ENCODE results near the gene APLP2. TPM values are rescaled to one million over a fixed set of nuclear protein-coding genes. Genes with fewer than 3 reads are reported as not detected.

The APLP2 gene
- total RNA-seq, 3 donors from 2014 or later (not counting 1 experiment from before 2014, with no cell fraction given) = 99.8 to 119 (median 116) TPM

DNA sequence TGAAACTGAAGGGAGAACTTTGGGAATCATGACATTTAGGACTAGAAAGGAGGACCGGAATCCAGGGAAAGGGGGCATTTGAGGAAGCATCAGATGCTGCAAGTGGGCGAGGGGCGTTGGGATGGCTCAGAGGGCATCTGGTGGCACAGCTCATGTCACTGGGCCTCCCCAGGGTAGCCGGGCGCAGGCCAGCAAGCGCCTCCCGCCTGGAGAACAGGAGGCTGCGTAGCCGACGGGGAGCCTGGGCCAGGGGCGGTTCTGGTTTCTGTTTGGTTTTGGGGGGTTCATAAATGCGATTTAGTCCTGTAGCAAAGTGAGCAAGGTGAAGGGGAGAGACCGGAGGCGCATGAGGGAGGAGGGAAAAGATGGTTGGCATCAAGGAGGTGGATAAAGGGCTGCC lies 89.4 kb downstream of the APLP2 start:
- intact Hi-C loops (cut with micrococcal nuclease) = no loop called here
- H3K27ac ChIP-seq (ENCODE audit: low read length) = no peak overlapping the region
- H3K27me3 ChIP-seq (ENCODE audit: control insufficient read depth, insufficient read depth, low read length) = no peaks in the 10 kb centered on the region
- peaks cover 36% of the 10 kb centered on the region for H3K4me1 ChIP-seq (ENCODE audit: control insufficient read depth, insufficient read depth, low read length)
- Mint-ChIP-seq H3K27ac (no peak overlapping the region), H3K4me1 (peaks cover 7 to 8% of the 10 kb centered on the region in 2 donors), H3K27me3 (ENCODE audit: low read depth in 2 of 2) (peaks cover 38 to 50% of the 10 kb centered on the region in 2 donors), H3K4me3 (peak overlapping the region; percentile 51), H3K36me3 (peaks cover 8% of the 10 kb centered on the region), H3K9me3 (no peaks in the 10 kb centered on the region)
- H3K9me3 ChIP-seq (ENCODE audit: control insufficient read depth, insufficient read depth, low read length) = no peaks in the 10 kb centered on the region
- no peak overlapping the region for H3K4me3 ChIP-seq (ENCODE audit: low read length)
- WGBS (ENCODE audit: insufficient coverage) = 82% methylated on average over 14 of the region's 14 CpGs
- no peak for ATAC-seq
- TF ChIP-seq CTCF (IDR thresholded peaks at IDR 0.05) = no peak
- DNase-seq = no peak
- no peaks in the 10 kb centered on the region for H3K36me3 ChIP-seq (ENCODE audit: control insufficient read depth, insufficient read depth, low read length)

DNA sequence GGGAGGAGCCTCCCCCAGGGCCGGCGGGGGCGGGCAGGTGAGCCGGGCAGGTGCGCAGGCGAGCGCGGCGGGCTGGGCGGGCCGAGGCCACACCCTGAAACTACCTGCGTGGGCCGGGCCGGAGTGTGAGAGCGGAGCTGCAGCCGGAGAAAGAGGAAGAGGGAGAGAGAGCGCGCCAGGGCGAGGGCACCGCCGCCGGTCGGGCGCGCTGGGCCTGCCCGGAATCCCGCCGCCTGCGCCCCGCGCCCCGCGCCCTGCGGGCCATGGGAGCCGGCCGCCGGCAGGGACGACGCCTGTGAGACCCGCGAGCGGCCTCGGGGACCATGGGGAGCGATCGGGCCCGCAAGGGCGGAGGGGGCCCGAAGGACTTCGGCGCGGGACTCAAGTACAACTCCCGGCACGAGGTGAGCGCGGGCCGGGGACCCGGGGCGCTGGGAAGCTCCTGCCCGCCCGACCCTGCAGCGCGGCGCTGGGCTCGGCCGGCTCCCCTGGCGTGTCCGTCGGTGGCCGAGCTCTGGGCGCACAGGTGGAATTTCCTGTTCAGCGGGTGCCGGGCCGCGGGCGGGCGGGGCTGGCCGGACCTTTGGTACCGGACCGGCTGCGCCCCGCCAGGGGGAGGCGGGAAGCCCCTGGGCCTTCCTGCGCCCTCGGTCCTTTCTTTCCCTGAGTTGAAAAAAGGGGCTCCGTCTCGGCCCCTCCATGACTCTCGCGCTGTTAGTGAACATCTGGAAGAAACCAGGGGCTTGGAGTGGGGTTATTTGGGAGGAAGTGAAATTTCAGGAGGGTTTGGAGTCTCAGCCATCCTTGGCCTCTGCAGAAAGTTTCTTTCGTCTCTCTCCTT lies 90.2 kb downstream of the APLP2 start, which contains the start of gene ST14:
Gene ST14 (plus strand): TSS at position 126 of the 841 bp plus-strand sequence. CDS start 198 bp downstream, at position 324.
- Histone ChIP-seq H3K4me1 (ENCODE audit: control insufficient read depth, insufficient read depth, low read length) (peaks cover 40% of the 10 kb centered on the region), H3K36me3 (ENCODE audit: control insufficient read depth, insufficient read depth, low read length) (no peaks in the 10 kb centered on the region), H3K27me3 (ENCODE audit: control insufficient read depth, insufficient read depth, low read length) (no peaks in the 10 kb centered on the region), H3K9me3 (ENCODE audit: control insufficient read depth, insufficient read depth, low read length) (no peaks in the 10 kb centered on the region), H3K27ac (ENCODE audit: low read length) (no peak within 1 kb of the TSS), H3K4me3 (ENCODE audit: low read length) (peak within 1 kb of the TSS; percentile 23)
- H3K4me3 Mint-ChIP-seq = peak within 1 kb of the TSS; percentile 51
- peaks cover 38 to 50% of the 10 kb centered on the region in 2 donors for H3K27me3 Mint-ChIP-seq (ENCODE audit: low read depth in 2 of 2)
- H3K36me3 Mint-ChIP-seq = peaks cover 8% of the 10 kb centered on the region
- H3K9me3 Mint-ChIP-seq = no peaks in the 10 kb centered on the region
- whole genome bisulfite sequencing (ENCODE audit: insufficient coverage) = 2% methylated on average over 89 of the region's 89 CpGs
- no peak within 1 kb of the TSS for H3K27ac Mint-ChIP-seq
- intact Hi-C loops (cut with micrococcal nuclease) = no loop called here
- ATAC-seq (peak in 2 of 3 donors; percentile 28 to 61), DNase-seq (no peak)
- no peak for TF ChIP-seq CTCF (IDR thresholded peaks at IDR 0.05)
- H3K4me1 Mint-ChIP-seq = peaks cover 7 to 8% of the 10 kb centered on the region in 2 donors

DNA sequence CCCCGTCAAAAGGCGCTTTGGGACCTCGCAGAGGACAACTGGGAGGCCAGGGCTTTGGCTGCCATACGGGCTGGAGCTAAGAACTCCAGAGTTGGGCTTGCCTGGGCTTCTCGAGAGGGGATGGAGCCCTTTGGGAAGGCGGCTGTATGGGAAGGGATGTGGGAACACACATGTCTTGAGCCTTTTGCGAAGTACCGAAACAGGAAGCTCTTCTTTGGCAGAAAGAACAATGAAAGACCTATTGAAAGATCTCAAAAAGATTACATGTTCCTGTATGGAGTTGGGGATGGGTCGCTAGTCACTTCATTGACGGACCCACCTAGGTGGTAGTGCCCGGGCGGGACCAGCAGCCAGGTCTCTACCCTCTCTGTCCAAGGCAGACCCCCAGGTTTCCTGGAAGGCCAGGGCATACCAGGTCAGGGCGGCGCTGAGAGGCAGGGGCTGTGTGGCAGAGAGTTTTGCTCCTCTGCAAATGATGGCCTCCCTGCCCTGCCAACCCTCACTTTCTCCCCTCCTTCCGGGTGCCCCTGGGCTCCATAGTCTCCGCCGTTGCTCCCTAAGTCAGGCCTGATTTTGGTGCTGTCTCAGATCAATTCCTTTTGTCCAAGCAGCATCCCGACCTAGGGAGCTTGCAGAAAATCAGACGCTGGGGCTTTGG lies 90.9 kb downstream of the APLP2 start:
- Mint-ChIP-seq H3K27me3 (ENCODE audit: low read depth in 2 of 2) (peaks cover 38 to 50% of the 10 kb centered on the region in 2 donors), H3K9me3 (no peaks in the 10 kb centered on the region)

More for the DNA sequence above, 90.9 kb downstream of the APLP2 start:
- DNase-seq = no peak
- no peak for TF ChIP-seq CTCF (IDR thresholded peaks at IDR 0.05)
- no peak for ATAC-seq
- intact Hi-C loops (cut with micrococcal nuclease) = no loop called here
- H3K4me3 ChIP-seq (ENCODE audit: low read length) = peak overlapping the region; percentile 23
- peaks cover 40% of the 10 kb centered on the region for H3K4me1 ChIP-seq (ENCODE audit: control insufficient read depth, insufficient read depth, low read length)
- 49% methylated on average over 19 of the region's 19 CpGs for WGBS (ENCODE audit: insufficient coverage)
- H3K4me3 Mint-ChIP-seq = peak overlapping the region; percentile 28
- H3K9me3 ChIP-seq (ENCODE audit: control insufficient read depth, insufficient read depth, low read length) = no peaks in the 10 kb centered on the region
- no peaks in the 10 kb centered on the region for H3K36me3 ChIP-seq (ENCODE audit: control insufficient read depth, insufficient read depth, low read length)
- H3K27ac Mint-ChIP-seq = no peak overlapping the region
- H3K27ac ChIP-seq (ENCODE audit: low read length) = no peak overlapping the region
- peaks cover 7 to 8% of the 10 kb centered on the region in 2 donors for H3K4me1 Mint-ChIP-seq
- H3K36me3 Mint-ChIP-seq = peaks cover 8% of the 10 kb centered on the region
- no peaks in the 10 kb centered on the region for H3K27me3 ChIP-seq (ENCODE audit: control insufficient read depth, insufficient read depth, low read length)

Measured in natural killer cell (primary cell).